Sigmoid colon (tissue), 7 donors: ENCODE data around the gene SIN3A. TPM values are rescaled to one million over a fixed set of nuclear protein-coding genes. Genes with fewer than 3 reads are reported as not detected.
A peak's percentile ranks its signal among the peaks of the same experiment; 100 is the strongest.
"Not testable (repeated sequence)": the region's sequence is repeated elsewhere in the genome, so short reads cannot be mapped to it uniquely, and the experiment has no call there.

Source experiments
- DNase-seq: peaks from one replicate; pipeline ENCODE4 v3.0.0-alpha.2; 2019
- H3K27ac ChIP-seq, 4 donors: fragments of 200-600 bp; sonication (generic); one replicate each; pipeline ENCODE4 v1.5.1; 2016 to 2019; ENCODE audit warnings: mild to moderate bottlenecking in 1 of 4
- H3K27me3 ChIP-seq, 3 donors: fragments of 200-600 bp; sonication (generic); one replicate each; pipeline ENCODE4 v1.5.1; 2019; ENCODE audit warnings: mild to moderate bottlenecking in 1 of 3
- H3K36me3 ChIP-seq, 4 donors: fragments of 200-600 bp; sonication (generic); one replicate each; pipeline ENCODE4 v1.5.1; 2016 to 2019
- H3K4me1 ChIP-seq, 4 donors: fragments of 200-600 bp; sonication (generic); one replicate each; pipeline ENCODE4 v1.5.1; 2017 to 2019
- H3K4me3 ChIP-seq, 4 donors: fragments of 200-600 bp; sonication (generic); one replicate each; pipeline ENCODE4 v1.5.1; 2017 to 2019; ENCODE audit warnings: mild to moderate bottlenecking in 2 of 4, moderate library complexity in 1 of 4
- H3K9me3 ChIP-seq, 4 donors: fragments of 200-600 bp in 3 of 4; sonication (generic) in 3 of 4; one replicate each; pipeline versions ENCODE4 v1.5.1 to v1.6.1; 2013 to 2019
- EP300 ChIP-seq, 4 donors: sonication (generic); formaldehyde crosslinking; IDR thresholded peaks; one replicate each; pipeline ENCODE4 v1.6.1; 2017; ENCODE audit warnings: antibody characterized with exemption in 4 of 4
- POLR2A ChIP-seq, 2 donors: fragments of 450-650 bp; IDR thresholded peaks; one replicate each; pipeline ENCODE4 v1.6.1; 2016; ENCODE audit warnings: antibody characterized with exemption in 2 of 2, mild to moderate bottlenecking in 2 of 2, moderate library complexity in 2 of 2
- POLR2AphosphoS5 ChIP-seq, 4 donors: sonication (generic); formaldehyde crosslinking; IDR thresholded peaks; one replicate each; pipeline ENCODE4 v1.6.1; 2017; ENCODE audit warnings: antibody characterized with exemption in 4 of 4
- WGBS, 2 donors: extraction: QIAGEN DNeasy Blood & Tissue Kit; methylation state at CpG; one replicate each; pipeline ENCODE4 v1.1.7; 2013; 5-methylcytosine and 5-hydroxymethylcytosine counted together
- intact Hi-C: fragments of 100-400 bp; cut with DNase I; formaldehyde crosslinking; loops from one replicate; pipeline ENCODE4 v1.15.1; 2023
- polyA plus RNA-seq, 3 donors: library from polyadenylated mRNA; stranded (reverse); fragments of 200-250 nt; gene quantifications; one replicate each; pipeline ENCODE4 v1.2.3, GENCODE V29; 2013
- total RNA-seq, 4 donors: library from RNA; depleted of rRNA; stranded (reverse); fragments of >200 nt; gene quantifications; one replicate each; pipeline ENCODE4 v1.1.0, GENCODE V29; 2016
- TF ChIP-seq, protein P1 (sequence below), 4 experiments: fragments of 450-650 bp in 3 of 4; fragments of 200-600 bp in 1 of 4; IDR thresholded peaks; one replicate each; pipeline ENCODE4 v1.5.1; 2016 to 2019; ENCODE audit warnings: antibody characterized with exemption in 4 of 4, mild to moderate bottlenecking in 3 of 4, moderate library complexity in 2 of 4
- donor health status: healthy with polysubstance abuse.
- donor health status: Bipolar disorder and iron deficiency.
- donor health status: healthy.

SIN3A gene
- total and polyA plus RNA-seq, 7 donors = 7.9 to 41.8 (median 34.6) TPM

DNA sequence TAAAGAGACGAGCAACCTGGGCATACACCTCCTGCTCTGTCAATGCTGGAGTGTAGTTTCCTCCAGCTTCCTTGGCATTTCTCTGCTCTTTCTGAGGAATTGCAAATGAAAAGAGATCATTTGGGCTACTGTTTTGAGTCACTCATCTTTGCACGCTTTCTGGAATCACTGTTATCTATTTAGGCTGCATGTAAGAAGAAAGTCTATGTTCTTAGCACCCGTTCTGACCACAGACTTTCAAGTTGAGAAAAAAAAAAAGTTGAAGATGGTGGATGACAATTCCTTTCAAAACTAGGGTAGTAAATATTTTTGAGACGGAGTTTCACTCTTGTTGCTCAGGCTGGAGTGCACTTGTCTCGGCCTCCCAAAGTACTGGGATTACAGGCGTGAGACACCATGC is 41.3 kb downstream of the SIN3A start:
- H3K4me3 ChIP-seq = no peak overlapping the region
- H3K36me3 ChIP-seq = peaks cover 51 to 89% (median 61%) of the 10 kb centered on the region in 4 donors
- no peaks in the 10 kb centered on the region for H3K4me1 ChIP-seq
- no peaks in the 10 kb centered on the region for H3K9me3 ChIP-seq
- intact Hi-C loops = no loop called here
- TF ChIP-seq EP300 (IDR thresholded peaks at IDR 0.05) (no peak), POLR2AphosphoS5 (IDR thresholded peaks at IDR 0.05) (no peak), POLR2A (IDR thresholded peaks at IDR 0.05) (no peak)
- TF ChIP-seq, protein P1, sequence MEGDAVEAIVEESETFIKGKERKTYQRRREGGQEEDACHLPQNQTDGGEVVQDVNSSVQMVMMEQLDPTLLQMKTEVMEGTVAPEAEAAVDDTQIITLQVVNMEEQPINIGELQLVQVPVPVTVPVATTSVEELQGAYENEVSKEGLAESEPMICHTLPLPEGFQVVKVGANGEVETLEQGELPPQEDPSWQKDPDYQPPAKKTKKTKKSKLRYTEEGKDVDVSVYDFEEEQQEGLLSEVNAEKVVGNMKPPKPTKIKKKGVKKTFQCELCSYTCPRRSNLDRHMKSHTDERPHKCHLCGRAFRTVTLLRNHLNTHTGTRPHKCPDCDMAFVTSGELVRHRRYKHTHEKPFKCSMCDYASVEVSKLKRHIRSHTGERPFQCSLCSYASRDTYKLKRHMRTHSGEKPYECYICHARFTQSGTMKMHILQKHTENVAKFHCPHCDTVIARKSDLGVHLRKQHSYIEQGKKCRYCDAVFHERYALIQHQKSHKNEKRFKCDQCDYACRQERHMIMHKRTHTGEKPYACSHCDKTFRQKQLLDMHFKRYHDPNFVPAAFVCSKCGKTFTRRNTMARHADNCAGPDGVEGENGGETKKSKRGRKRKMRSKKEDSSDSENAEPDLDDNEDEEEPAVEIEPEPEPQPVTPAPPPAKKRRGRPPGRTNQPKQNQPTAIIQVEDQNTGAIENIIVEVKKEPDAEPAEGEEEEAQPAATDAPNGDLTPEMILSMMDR (IDR thresholded peaks at IDR 0.05) = no peak
- DNase-seq = no peak
- 90 to 93% methylated on average over 6 of the region's 6 CpGs for WGBS, 2 donors
- H3K27me3 ChIP-seq = no peaks in the 10 kb centered on the region
- no peak overlapping the region for H3K27ac ChIP-seq

DNA sequence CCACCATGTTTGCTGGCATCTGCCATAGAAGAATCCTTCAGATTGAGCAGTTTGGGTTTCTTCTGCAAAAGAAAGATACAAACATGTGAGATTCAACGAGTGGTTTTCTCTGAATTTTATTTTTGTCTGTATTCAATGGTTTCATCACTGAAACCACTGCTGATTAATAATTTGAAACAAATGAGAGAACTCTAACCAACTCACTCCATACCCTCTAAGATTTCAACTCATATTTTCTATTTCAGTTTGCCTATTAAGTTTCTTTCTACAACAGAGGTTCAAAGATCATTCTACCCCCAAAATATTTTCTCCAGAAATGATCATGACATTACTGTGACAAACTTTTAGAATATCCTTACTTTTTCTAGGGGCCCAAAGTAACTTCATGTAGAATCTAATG is 44.4 kb downstream of the SIN3A start:
- WGBS, 2 donors = 79 to 85% methylated on average over 1 of the region's 1 CpG
- intact Hi-C loops = no loop called here
- H3K36me3 ChIP-seq = peaks cover 43 to 100% (median 65%) of the 10 kb centered on the region in 4 donors

DNA sequence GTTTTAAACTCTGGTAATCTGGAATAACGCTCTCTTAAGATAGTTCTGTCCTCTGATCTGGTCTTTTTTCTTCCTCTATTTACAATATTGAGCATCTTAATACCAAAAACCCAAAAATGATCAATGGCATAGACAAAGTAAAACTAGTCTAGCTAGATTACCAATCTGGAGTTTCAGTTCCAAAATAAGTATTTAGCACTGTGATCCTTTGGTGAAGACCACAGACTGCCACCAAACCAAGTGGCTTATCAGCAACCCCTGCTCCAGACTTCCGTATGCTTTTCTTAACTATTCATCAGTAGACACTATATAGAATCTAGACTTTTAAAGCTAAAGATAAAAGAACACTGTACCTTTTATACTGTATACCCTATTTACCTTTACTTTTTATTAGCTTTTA is 47.6 kb downstream of the SIN3A start:
- intact Hi-C loops = no loop called here
- H3K4me1 ChIP-seq = no peaks in the 10 kb centered on the region
- H3K36me3 ChIP-seq = peaks cover 31 to 100% (median 59%) of the 10 kb centered on the region in 4 donors
- no peaks in the 10 kb centered on the region for H3K27me3 ChIP-seq
- DNase-seq = no peak
- 84 to 93% methylated on average over 2 of the region's 2 CpGs for WGBS, 2 donors
- H3K9me3 ChIP-seq = no peaks in the 10 kb centered on the region
- H3K27ac ChIP-seq = no peak overlapping the region
- no peak for TF ChIP-seq POLR2A (IDR thresholded peaks at IDR 0.05)
- no peak overlapping the region for H3K4me3 ChIP-seq

More for the DNA sequence above, 44.4 kb downstream of the SIN3A start:
- Histone ChIP-seq H3K4me3 (no peak overlapping the region), H3K27me3 (no peaks in the 10 kb centered on the region), H3K4me1 (no peaks in the 10 kb centered on the region), H3K27ac (no peak overlapping the region), H3K9me3 (no peaks in the 10 kb centered on the region)
- TF ChIP-seq POLR2AphosphoS5 (IDR thresholded peaks at IDR 0.05) (no peak), EP300 (IDR thresholded peaks at IDR 0.05) (no peak), POLR2A (IDR thresholded peaks at IDR 0.05) (no peak)
- TF ChIP-seq, protein P1 (IDR thresholded peaks at IDR 0.05) = no peak
- DNase-seq = no peak

DNA sequence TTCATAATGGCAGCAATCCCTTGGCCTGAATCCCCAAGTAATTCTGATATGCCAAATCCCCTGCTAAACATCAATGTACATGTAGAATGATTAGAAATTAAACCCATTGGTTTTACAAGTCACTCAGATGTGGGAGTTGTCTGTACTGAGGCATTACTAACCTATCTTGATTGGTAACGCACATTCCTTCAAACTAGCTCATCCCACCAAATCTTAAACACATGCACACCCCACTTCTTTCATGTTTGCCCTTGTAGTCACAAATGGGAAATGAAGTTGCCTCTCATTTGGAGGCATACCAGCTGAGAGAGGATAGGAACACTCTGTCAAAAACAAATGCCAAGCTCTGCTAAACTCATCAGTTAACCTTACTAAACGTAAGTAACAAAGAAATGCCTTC is 54.0 kb downstream of the SIN3A start:
- H3K4me1 ChIP-seq = no peaks in the 10 kb centered on the region
- no peaks in the 10 kb centered on the region for H3K9me3 ChIP-seq
- 89 to 90% methylated on average over 2 of the region's 2 CpGs for WGBS, 2 donors
- H3K4me3 ChIP-seq = no peak overlapping the region
- no peak overlapping the region for H3K27ac ChIP-seq
- intact Hi-C loops = no loop called here
- no peak for TF ChIP-seq EP300 (IDR thresholded peaks at IDR 0.05)
- TF ChIP-seq POLR2AphosphoS5 (IDR thresholded peaks at IDR 0.05) = no peak
- TF ChIP-seq, protein P1 (IDR thresholded peaks at IDR 0.05) = no peak
- no peak for TF ChIP-seq POLR2A (IDR thresholded peaks at IDR 0.05)
- H3K36me3 ChIP-seq = peaks cover 49 to 98% (median 70%) of the 10 kb centered on the region in 4 donors
- no peaks in the 10 kb centered on the region for H3K27me3 ChIP-seq
- DNase-seq = no peak

DNA sequence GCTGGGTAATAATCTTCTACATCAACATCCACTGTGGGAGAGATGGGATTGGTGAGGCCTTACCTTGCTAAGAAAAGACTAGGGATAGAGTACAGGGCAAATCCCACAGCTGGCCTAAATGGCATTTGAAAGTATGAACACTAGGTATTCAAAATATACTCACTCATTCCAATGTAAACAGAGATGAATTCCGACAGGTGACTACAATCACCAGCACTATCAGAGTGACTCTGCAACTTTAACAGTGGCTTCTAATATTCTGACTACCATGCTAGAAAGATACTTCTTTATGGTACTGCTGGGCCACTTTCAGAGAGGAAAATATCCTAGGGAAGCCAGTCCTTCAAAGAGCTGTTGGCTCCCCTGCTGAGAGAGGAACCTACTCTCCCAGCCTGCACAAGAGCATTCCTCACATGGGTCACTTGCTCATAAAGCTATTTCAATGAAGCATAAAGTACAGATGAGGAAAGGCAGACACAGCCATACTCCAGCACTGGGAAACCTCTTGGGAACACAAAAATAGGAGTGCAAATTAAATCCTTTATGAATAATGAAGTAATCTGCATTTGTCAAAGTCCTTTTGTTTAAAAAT is 61.6 kb downstream of the SIN3A start:
- peaks cover 53 to 99% (median 61%) of the 10 kb centered on the region in 4 donors for H3K36me3 ChIP-seq
- peaks cover 0 to 28% (median 7%) of the 10 kb centered on the region in 4 donors for H3K4me1 ChIP-seq
- H3K27me3 ChIP-seq = no peaks in the 10 kb centered on the region
- TF ChIP-seq POLR2AphosphoS5 (IDR thresholded peaks at IDR 0.05) = peak in 2 of 4 donors; percentile 44 to 67
- no peak for TF ChIP-seq POLR2A (IDR thresholded peaks at IDR 0.05)
- no peaks in the 10 kb centered on the region for H3K9me3 ChIP-seq
- no peak overlapping the region for H3K4me3 ChIP-seq
- intact Hi-C loops = no loop called here
- WGBS, 2 donors = 75 to 82% methylated on average over 1 of the region's 1 CpG
- no peak for DNase-seq
- H3K27ac ChIP-seq = peak overlapping the region in 2 of 4 donors; percentile 19 to 31

DNA sequence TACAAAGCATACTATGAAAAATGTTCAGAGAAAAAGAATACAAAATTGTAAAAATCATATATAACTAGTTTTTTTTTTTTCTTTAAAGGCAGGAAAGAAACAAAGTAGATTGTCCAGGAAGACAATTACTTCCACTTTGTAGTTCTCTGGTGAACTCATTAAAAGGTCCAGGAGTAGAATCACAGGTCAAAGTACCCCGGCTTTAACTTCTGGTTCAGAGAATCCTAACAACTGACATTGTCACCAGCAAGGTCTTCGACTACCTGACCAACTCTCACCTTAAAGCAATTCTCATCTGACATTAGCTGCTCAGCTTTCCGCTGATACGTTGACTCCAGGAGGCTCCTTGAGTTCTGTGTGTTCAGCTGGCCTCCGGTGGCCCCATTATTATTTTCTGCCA is 67.5 kb downstream of the SIN3A start:
- H3K27me3 ChIP-seq, H3K27ac ChIP-seq, DNase-seq, H3K4me1 ChIP-seq, H3K9me3 ChIP-seq, intact Hi-C loops, H3K4me3 ChIP-seq: not testable (repeated sequence)
- 78 to 89% methylated on average over 5 of the region's 5 CpGs for WGBS, 2 donors
- H3K36me3 ChIP-seq = peaks cover 34 to 100% (median 64%) of the 10 kb centered on the region in 4 donors
